Vagina (tissue), 2 donors: ENCODE data around the gene TGFBR3L.

Source experiments
- CTCF ChIP-seq, 3 experiments: fragments of 450-650 bp in 2 of 3; fragments of 200-600 bp in 1 of 3; sonication (generic) in 1 of 3; IDR thresholded peaks; one replicate each; pipeline ENCODE4 v1.5.1; 2017 to 2019; ENCODE audit warnings: antibody characterized with exemption in 3 of 3, mild to moderate bottlenecking in 2 of 3, moderate library complexity in 2 of 3
- POLR2A ChIP-seq, 2 donors: fragments of 450-650 bp; IDR thresholded peaks; one replicate each; pipeline ENCODE4 v1.6.1; 2017; ENCODE audit warnings: antibody characterized with exemption in 2 of 2, mild to moderate bottlenecking in 2 of 2, moderate library complexity in 2 of 2
- POLR2AphosphoS5 ChIP-seq, 2 donors: sonication (generic); formaldehyde crosslinking; IDR thresholded peaks; one replicate each; pipeline ENCODE4 v1.9.0; 2017; ENCODE audit warnings: antibody characterized with exemption in 2 of 2, mild to moderate bottlenecking in 2 of 2, low read depth in 1 of 2; ENCODE audit not compliant: insufficient read depth in 1 of 2

- no peak for TF ChIP-seq CTCF (IDR thresholded peaks at IDR 0.05)
- TF ChIP-seq POLR2AphosphoS5 (IDR thresholded peaks at IDR 0.05; ENCODE audit: insufficient read depth in 1 of 2, low read depth in 1 of 2) = no peak
- no peak for TF ChIP-seq POLR2A (IDR thresholded peaks at IDR 0.05)
Observed at GRCh38 chr19:7908742-7909461, 5.7 kb upstream of the TGFBR3L start.
